Thyroid gland (tissue), 4 donors: Measurements from ENCODE around the gene TTC9.

Source experiments
- POLR2A ChIP-seq, 2 donors: fragments of 450-650 bp; IDR thresholded peaks; one replicate each; pipeline ENCODE4 v1.6.1; 2017; ENCODE audit warnings: antibody characterized with exemption in 2 of 2, mild to moderate bottlenecking in 2 of 2, moderate library complexity in 1 of 2
- TF ChIP-seq, protein P1 (sequence below), 6 experiments: fragments of 200-600 bp in 3 of 6; fragments of 450-650 bp in 3 of 6; sonication (generic) in 3 of 6; IDR thresholded peaks; one replicate each; pipeline ENCODE4 v1.5.1; 2016 to 2019; ENCODE audit warnings: antibody characterized with exemption in 6 of 6, mild to moderate bottlenecking in 2 of 6, inconsistent platforms in 1 of 6, moderate library complexity in 1 of 6

DNA sequence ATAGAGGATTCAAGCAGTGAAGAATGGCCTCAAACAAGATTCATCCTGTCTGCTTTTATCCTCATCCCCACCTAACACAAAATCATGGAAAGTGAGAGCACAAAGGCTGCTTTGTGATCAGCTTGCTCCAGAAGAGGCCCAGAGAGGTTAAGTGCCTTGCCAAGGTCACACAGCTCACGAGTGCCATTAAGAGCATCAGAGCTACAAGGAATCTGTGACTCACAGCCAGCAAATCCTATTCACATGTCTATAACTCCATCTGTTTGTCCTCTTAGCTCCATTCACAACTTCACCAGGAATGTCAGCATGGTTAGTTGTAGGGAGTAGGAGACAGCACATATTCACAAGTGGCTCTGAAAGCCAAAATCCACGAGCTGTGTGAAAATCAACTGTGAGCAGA is 79.8 kb downstream of the TTC9 start:
- TF ChIP-seq, protein P1, sequence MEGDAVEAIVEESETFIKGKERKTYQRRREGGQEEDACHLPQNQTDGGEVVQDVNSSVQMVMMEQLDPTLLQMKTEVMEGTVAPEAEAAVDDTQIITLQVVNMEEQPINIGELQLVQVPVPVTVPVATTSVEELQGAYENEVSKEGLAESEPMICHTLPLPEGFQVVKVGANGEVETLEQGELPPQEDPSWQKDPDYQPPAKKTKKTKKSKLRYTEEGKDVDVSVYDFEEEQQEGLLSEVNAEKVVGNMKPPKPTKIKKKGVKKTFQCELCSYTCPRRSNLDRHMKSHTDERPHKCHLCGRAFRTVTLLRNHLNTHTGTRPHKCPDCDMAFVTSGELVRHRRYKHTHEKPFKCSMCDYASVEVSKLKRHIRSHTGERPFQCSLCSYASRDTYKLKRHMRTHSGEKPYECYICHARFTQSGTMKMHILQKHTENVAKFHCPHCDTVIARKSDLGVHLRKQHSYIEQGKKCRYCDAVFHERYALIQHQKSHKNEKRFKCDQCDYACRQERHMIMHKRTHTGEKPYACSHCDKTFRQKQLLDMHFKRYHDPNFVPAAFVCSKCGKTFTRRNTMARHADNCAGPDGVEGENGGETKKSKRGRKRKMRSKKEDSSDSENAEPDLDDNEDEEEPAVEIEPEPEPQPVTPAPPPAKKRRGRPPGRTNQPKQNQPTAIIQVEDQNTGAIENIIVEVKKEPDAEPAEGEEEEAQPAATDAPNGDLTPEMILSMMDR (IDR thresholded peaks at IDR 0.05) = no peak
- TF ChIP-seq POLR2A (IDR thresholded peaks at IDR 0.05) = no peak
